GM19351 (cell line): ENCODE results near the gene TYRP1.
"Not testable (repeated sequence)": the region's sequence is repeated elsewhere in the genome, so short reads cannot be mapped to it uniquely, and the experiment has no call there.

Experiments used
- ATAC-seq: cut with Tn5 transposase; IDR thresholded peaks from one replicate; pipeline ENCODE4 v1.9.1; 2021; ENCODE audit warnings: mild to moderate bottlenecking, moderate library complexity; ENCODE audit not compliant: unreplicated experiment

TYRP1 gene

GRCh38 chr9:12693141-12693540 is at the start of gene TYRP1:
TSS of gene TYRP1 (plus strand) at chr9:12693385. CDS start at chr9:12693997, 612 bp downstream.
- no peak for ATAC-seq

- no peak for ATAC-seq
These were observed 49.5 kb upstream of the TYRP1 start for GRCh38 chr9:12643686-12644085.

- no peak for ATAC-seq
These were observed 44.3 kb upstream of the TYRP1 start for GRCh38 chr9:12648925-12649324.

GRCh38 chr9:12651125-12651524 is 42.1 kb upstream of the TYRP1 start:
- ATAC-seq, result no peak

GRCh38 chr9:12652973-12653372 is 40.2 kb upstream of the TYRP1 start:
- no peak for ATAC-seq

GRCh38 chr9:12656803-12657202 is 36.4 kb upstream of the TYRP1 start:
- no peak for ATAC-seq

GRCh38 chr9:12657233-12657632 is 36.0 kb upstream of the TYRP1 start:
- no peak for ATAC-seq

GRCh38 chr9:12657998-12658397 is 35.2 kb upstream of the TYRP1 start:
- no peak for ATAC-seq

GRCh38 chr9:12658531-12659209 is 34.5 kb upstream of the TYRP1 start:
- ATAC-seq, result no peak

- no peak for ATAC-seq
These were observed 34.0 kb upstream of the TYRP1 start for GRCh38 chr9:12659220-12659619.

- ATAC-seq, result no peak
These were observed 26.4 kb upstream of the TYRP1 start for GRCh38 chr9:12666813-12667212.

- ATAC-seq, result no peak
These were observed 25.3 kb upstream of the TYRP1 start for GRCh38 chr9:12667892-12668291.

GRCh38 chr9:12670006-12670405 is 23.2 kb upstream of the TYRP1 start:
- ATAC-seq, result no peak

- ATAC-seq, result no peak
These were observed 18.2 kb upstream of the TYRP1 start for GRCh38 chr9:12674961-12675360.

- ATAC-seq, result not testable (repeated sequence)
These were observed 15.6 kb upstream of the TYRP1 start for GRCh38 chr9:12677462-12678126.

GRCh38 chr9:12680341-12680740 is 12.8 kb upstream of the TYRP1 start:
- ATAC-seq, result no peak

- ATAC-seq, result no peak
These were observed 12.4 kb upstream of the TYRP1 start for GRCh38 chr9:12680757-12681156.

- ATAC-seq, result no peak
These were observed 11.6 kb upstream of the TYRP1 start for GRCh38 chr9:12681620-12682019.

- ATAC-seq, result no peak
These were observed 8.2 kb upstream of the TYRP1 start for GRCh38 chr9:12684974-12685373.

GRCh38 chr9:12689233-12689632 is 4.0 kb upstream of the TYRP1 start:
- no peak for ATAC-seq

- ATAC-seq, result no peak
These were observed 828 bp downstream of the TYRP1 start for GRCh38 chr9:12694013-12694412.

GRCh38 chr9:12695474-12695873 is 2.3 kb downstream of the TYRP1 start:
- ATAC-seq, result no peak
